Suppressor macrophage treated with lipopolysaccharide for 4 hours (primary cell): ENCODE data around the gene SATB1.

Experiments used
- DNase-seq: peaks from one replicate; pipeline ENCODE4 v3.0.0-alpha.2; 2020

The SATB1 gene

DNA sequence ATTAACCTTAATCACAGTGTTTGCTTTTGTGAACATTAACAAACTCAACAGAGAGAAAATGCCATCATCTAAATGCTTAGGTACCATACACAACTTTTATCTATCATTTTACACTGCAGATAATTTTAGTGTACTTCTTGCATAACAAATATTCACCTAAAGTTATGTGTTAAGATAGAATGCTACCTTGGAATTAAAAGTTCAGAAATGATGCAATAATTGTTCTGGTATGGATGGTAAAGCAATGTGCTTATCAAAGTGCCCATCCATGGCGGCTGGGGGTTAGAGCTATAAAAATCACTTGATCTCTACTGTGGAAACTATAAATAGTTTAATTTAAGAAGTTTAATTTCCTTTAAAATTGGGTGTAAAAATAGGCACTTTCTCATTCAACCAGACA, 28.7 kb downstream of the SATB1 start:
- DNase-seq, result no peak

DNA sequence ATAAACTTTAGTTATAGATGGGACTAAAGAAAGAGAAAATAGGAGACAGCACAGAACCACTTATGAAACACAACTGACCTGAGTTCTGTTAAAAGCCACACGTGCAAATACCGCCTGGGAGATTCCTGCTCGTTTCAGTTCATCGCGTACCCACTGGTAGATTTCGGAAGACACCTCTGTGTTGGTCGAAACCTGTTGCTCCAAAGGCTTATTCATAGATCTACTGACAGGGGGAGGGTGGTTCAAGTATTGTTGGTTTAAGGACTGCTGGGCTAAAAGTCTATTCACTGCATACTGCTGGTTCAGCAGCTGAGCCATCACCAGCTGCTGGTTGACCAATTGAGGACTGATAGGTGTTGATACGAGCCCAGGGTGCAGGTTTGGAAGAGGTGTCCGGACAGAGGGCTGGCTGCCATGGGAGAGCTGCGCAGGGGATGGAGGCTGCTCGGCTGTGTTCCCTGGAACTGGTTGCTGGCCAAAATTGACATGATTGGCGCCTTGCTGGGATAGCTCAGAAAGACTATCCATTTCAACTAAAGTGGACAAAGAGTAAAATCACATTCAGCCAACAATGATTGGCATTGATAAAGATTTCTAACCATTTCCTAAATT, 30.6 kb downstream of the SATB1 start:
- no peak for DNase-seq

DNA sequence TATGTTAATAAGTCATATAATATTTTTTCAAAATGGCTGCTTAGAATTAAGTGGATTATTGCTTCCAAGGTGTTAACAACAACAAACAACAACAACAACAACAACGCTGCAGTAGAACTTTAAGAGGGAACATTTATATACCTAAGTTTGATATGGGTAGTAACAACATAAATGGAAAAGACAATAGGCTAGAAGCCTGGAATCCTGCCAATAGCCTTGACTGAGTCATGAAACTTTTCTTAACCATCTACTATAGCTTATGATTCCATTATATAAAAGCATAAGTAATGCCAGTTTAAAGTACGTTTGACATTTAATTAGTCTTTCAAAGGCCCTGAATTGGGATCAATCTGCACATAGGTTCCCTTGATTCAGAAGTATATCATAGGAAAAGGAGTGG, 31.2 kb downstream of the SATB1 start:
- no peak for DNase-seq

DNA sequence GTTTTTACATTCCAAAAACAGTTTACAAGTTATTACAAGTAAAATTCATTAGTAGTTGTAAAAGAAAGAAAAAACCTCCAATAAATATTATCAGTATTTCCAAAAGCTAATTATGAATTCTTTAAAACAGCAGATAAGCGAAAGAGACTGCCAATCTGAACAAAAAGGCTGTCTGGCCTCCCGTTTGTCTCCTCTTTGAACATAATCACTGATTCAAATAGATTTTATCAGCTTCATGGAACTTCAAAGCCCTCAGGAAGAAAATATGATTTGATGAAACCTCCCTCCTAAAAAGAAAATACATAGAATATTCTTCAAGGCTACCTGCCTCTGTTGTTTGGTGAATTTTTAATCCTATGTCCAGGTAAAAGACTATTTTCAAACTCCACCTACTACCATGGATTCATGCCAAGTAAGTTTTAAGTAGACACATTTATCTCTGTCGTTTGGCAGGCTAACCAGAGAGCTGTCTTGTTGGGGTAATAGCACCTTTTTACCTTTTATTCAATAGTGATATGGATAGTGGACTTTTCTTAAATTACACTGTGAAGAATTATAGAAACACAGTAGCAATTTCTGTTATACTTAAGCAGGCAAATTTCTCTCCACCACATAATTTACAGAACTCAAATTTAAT, 35.0 kb downstream of the SATB1 start:
- no peak for DNase-seq

DNA sequence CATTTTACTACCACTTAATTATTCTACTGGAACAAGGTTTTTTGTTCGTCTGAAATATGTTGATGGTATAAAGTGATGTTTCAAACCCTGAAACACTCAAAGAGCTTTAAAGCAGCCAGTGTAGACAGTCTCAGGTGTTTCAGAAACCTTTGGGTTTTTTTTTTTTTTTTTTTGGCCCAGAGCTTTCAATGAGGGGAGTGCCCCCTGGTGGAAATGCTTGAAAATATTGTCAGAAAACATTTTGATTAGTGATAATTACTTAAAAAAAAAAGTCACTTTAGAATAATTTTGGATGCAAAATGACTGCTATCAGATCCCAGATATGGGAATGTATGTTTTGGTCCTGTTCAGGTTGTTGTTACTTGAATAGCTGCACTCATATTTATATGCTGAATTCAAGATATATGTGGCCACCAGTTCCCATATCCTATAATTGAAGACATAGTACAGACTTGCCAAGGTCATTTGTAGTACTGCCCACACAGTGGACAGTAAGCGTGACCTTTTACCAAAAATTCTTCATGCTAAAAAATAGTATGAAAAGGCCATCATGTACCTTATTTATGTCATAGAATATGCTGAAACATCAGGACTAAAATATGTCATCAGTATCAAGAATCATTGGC, 35.9 kb downstream of the SATB1 start:
- DNase-seq, result peak; percentile 41

DNA sequence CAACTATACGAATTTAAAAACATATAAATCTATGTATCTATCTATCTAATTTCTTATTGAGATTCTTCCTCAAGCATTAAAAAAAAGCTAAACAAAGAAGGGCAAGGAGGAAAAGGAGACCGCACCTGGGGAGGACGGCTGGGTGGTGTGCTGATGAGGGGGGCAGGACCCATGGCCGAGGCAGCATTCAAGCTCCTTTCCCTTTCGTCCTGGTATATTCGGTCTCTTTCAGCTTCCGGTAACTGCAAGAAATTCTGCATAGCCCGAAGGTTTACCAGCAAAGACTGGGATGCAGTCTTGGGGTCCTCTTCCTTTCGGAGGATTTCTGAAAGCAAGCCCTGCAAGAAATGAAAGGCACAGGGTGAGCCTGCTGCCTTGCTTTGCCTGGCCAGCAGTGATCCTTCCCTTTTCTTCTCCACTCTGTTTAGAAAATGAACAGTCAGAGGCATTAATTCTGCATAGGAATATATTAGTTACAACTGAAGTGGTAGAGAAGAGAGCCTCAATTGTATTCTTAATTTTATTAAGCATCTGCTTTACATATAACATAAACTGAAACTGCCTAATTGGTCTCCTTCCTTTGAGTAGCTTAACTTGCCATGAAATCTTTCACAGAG, 38.8 kb downstream of the SATB1 start:
- DNase-seq, result no peak

DNA sequence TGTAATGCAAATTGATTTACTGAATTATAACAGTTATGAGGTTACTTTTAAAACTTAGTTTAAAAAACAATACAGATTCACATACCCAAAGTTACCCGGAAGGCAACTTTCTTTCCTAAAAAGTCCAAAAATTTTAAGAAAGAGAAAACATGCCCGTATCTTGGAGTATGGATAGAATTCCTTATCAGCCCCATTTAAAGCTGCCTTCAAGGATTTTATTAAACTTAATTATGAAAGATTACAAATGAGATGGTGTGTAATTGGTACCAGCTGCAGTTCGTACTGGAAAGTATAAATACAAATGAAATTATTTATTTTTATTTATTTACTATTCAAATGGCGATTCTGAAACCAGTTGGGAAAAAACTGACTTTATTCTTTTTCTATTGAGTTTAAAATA, 39.4 kb downstream of the SATB1 start:
- no peak for DNase-seq

DNA sequence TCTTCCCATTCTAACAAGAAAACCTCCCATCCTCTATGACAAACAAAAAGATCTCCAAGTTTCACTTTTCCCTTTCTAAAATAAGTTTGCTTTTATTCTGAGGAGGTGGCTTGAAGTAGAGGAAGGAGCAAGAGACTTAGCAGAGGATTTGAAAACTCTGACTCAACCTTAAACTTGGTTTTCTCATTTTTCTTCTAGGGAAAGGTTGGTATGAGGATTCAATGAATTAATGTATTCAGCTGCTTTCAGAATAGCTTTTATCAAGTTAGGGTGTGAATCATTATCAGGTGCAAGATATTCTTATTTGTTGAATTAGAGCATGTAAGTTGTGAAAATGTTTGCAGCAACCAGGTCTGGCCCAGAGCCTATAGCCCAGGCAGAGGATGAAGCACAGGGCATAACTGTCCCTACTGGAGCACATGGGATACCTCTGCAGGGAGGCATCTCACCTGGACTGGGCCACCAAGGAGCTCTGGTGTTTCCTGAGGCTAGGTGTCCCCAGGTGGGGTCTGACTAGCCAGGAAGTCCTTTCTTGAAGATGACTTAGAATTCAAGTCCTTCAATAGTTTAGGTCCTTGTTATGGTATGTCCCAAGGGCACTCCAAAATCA, 42.3 kb downstream of the SATB1 start:
- no peak for DNase-seq

DNA sequence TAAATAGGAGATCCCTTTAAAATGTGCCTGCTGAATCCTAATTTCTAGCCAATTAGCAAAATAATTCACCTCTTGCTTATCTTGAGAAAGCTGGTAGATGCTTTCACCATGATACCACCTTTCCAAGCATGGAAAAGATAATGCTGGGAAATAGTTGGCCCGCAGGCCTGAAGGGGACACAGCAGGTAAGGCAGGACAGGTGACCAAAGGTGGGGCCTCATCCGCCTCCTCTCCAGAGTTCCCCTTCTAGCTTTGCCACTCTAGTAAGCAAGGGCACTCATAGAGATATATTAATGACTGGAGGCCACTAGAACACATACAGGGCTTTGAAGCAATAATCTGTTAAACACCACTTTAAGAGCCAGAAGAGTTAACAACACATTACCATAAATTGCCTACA, 45.5 kb downstream of the SATB1 start:
- no peak for DNase-seq

DNA sequence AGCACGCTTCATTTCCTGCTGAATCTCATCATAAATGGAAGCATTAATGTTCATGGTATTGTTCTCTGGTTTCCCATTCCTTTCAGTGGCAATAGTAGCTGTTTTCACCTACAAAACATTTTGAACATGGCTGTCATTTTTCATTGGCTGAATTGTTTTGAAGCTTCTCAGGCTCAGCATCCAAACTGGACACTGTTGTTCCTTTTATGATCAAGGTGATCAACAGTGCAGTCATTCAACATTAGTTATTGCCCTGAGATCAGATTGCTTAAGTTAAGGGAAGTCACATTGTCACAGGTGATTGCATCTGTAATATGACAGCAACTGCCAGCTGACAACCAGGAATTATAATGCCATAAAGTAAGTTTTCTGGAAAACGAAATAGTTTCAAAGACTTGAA, 46.9 kb downstream of the SATB1 start:
- no peak for DNase-seq

DNA sequence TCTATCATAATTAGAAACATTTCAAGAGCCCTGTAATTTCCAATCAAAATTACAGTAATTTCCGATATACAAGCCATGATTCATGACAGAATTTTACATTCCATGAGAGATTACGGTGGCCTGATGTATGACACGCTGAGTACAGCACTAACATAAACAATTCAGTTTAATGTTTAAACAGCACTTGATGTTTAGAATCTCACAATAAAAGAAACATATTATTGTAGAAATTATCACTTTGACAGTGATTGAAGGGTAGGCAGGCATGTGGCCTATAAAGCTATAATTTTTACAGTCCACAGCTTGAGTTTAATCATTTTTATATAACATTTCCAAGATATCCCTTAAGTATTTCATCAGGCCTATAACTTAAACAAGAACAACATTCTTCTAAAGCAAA, 48.5 kb downstream of the SATB1 start:
- DNase-seq, result no peak

DNA sequence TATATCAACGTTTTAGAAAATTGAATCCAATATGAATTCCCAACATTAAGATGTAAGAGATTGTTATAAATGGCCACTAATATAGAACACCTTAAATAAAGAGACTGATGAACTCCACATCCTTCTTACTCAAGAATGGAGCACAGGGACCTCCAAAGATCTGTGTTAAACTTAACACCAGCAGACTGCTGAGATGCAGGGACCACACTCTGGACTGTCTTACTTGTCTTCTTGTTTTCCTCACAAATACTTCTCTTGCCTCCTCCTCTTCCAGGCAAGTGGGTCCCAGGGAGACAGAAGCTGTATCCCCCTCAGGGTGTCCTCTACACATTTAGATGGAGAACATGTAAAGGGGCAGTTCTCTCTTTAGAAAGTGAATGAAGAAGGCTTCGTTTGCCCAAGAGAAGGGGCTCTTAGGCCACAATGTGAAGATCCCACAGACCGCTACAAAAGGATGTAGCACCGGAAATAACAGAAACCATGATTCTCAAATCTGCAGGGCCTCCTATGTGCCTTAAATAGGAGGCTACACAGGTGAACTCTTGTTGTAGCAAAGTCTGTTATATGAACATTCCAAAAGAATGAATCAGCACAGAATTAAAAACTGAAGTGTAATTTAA, 52.2 kb downstream of the SATB1 start:
- DNase-seq, result no peak

DNA sequence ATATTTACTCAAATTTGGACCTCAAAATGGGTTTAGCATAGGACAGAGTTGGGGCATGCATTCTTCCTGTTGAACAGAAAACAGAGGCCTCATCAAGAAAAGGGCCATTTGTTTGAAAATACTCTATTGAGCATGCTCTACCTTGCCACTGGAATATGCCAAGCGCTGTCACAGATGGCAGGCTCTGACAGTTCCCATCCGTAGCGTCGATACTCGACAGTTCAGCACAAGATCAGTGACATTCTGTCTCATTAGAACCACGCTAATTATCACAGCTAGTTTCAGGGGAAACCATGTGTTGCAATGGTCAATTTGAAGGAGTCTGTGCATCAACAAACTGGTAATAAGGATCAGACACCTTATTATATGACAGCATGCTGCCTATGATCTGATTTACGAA, 54.5 kb downstream of the SATB1 start:
- no peak for DNase-seq

DNA sequence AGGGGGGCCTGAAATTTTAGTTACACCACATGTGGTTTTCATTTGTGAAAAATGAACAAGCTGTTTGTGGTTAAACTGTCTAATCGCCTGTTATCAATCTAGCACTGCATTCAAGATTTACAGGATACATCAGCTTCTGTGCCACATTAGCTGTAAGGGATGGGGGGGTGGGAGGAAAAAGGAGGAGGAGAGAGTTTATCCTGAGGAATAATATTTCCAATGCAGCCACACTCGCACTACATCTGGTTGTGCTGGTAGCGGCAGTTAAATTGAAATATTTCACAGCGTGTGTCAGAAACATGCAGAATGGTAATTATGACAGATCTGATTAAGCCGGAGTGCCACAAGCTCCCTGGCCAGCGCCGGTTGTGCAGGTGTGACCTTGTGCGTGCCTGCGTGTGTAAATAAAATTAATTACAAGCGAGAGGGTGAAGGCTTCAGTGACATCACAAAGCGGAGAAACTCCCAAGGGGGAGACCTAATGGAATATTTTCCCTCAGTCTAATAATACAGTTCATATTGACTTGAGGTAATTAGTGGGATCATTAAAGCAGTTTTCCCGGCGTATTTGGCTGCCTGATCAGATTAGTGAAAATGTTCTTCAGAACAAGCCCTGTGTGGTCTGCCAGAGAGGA, 55.5 kb downstream of the SATB1 start:
- DNase-seq, result no peak

DNA sequence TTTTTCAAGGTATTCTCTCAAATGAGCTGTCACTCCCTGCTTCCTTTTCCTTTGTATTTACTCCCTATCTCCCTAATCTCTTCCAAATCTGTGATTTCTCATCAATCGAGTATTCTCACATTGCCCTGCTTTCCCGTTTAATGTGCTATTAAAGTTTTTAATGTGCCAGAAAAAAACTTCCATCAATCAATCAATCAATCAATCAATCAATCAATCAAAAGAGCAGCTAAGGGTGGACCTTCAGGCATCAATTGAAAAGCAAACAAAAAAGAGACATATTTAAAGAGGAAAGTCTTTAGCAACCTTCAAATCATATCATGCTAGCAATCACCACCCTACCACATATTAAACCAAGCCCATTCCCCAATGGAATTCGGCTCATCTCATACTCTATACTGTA, 58.9 kb downstream of the SATB1 start:
- no peak for DNase-seq

DNA sequence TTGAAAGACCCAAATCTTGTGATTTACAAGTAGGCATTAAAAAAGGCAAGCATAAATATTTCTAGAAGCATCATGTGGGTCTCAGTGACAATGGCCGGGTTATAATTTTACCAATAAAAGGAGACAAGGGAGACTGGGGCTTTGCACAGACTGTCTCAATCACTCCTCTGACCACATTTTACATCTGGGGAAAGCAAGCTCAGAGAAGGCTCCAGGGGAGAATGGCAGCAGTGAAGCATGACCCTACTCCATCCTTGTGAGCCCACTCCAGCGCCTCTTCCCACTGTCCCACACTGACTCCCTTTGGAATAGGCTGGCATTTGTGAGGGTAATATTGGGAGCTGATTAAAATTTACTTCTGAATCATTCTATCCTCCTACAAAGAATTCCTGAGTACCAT, 61.8 kb downstream of the SATB1 start:
- DNase-seq, result no peak

DNA sequence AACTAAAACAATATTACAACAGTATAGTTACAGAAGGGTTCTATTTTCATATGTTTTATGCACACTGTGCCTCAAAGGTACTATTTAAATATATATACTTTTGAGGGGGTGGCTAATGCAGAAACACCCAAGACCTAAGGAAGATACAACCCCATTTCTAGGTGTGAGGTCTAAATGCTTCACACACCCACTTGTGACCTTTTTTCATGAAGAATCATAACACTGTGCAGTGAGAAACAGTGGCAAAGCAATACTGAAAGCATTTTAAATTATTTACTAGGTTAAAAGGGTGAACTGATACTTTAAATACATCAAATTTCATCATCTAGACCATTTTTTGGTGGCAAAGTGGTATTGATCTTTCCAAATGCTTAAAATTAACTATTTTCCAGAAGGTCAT, 67.4 kb downstream of the SATB1 start:
- DNase-seq, result no peak

DNA sequence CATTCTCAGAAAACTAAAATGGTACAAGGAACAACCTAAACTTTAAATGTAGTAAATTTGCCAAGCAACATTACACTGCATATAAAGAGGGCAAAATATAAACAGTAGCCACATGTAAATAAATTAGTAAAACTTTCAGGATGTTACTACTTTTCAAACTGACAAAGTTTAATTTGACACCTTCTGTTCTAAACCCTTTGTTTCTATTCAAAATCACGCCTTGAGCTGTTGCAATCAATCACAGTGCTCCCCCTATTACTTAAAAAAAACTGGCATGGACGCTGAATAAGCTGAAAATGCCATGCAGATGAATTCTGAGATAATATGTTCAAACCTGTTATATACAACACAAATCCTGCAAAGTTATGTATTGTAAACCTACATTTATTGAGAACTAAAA, 69.3 kb downstream of the SATB1 start:
- no peak for DNase-seq

DNA sequence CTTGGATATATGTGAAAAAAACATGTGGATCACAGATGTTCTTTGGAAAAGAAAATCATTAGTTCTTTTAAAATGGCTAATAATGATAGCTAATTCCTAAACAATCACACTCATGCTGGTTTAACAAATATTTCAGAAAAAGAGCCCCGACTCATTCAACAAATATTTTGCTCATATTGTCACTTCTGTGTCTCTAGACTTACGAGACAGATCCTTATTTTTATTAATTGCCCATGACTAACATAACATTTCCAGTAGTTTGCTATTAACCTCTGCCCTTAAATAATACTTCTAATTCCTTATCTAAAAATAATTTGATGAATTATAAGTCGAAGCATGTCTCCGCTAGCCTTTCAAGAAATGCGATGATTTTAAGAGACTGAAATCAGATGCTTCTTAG, 70.4 kb downstream of the SATB1 start:
- no peak for DNase-seq

DNA sequence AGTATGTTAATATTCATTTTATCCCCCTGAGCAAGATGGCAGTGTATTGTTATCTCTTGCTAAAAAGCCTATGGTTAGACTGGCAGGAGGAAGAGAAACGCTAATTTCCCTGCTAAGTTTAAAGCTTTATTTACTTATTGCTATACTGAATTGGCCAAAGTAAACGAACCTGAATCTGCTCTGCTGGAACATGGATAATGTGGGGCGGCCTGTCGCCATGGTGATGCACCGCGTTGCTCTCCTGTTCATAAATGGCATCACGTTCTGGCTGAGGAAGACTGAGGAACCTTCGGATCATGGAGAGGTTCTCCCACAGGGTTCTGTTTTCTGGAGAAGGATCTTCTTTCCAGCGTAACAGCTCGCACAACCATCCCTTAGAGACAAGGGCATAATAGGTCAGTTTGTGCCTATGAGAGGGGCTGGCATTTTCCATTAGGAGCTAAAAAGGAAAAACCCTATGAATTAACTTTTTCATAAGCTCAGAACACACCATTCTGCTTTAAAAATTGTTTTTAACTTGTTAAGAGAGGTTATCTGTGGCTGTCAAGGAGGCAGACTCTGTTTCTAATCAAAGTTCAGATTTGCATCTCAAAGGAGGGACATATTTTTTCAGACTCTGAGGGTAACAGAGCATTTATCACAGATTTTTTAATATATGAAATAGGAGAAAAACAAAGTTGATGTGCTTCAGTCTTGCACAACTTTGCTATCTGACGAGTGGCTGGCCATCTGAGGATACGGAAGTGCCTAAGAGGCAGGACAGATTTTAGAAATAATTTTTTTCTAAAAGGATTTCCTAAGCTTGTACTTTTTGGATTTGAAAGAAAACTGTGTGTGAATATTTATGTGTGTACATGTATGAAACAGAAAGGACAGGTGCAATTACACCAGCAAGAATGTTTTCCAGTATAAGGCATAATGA, 73.1 kb downstream of the SATB1 start:
- DNase-seq, result peak; percentile 2

DNA sequence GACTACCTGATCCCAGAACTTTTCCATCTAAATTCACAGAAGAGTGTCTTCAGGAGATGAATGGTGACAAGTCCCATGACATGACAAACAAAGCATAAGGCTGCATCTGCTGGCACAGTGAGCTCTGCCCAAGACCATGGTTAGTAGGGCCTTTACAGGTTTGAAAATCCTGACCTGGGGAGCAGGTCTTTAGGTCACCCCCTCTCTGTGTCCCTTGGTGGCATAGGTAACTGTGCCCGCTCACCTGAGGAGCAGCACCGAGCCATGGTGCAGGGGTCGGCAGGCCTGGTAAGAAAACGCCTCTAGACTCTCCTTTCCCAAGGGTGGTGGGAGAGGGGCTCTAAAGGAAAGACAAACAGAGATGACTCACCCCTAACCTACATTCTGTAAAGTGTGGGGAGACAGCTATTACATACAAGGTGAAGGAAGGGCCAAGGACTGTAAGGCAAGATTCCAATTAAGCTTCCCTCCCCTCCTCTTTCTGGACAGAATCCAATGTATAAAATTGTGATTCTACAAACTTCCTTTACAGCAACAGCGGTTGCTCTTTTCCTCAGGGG, 74.0 kb downstream of the SATB1 start:
- no peak for DNase-seq
